SK-N-MC (cell line): ENCODE results near the gene RELN.

ENCODE experiments used
- DNase-seq: peaks from one replicate; pipeline ENCODE4 v3.0.0-alpha.2; 2011; ENCODE audit warnings: low read depth, low spot score
- H3K27ac ChIP-seq: fragments of 200-600 bp; sonication (generic); 2 replicates; pipeline ENCODE4 v1.5.1; 2016; ENCODE audit warnings: mixed run types
- H3K36me3 ChIP-seq: fragments of 200-600 bp; sonication (generic); 2 replicates; pipeline ENCODE4 v1.6.1; 2017; ENCODE audit warnings: antibody characterized with exemption, low read length, mixed read lengths; ENCODE audit not compliant: insufficient read depth
- H3K4me3 ChIP-seq: fragments of 200-600 bp; sonication (generic); 2 replicates; pipeline ENCODE4 v1.5.1; 2016
- H3K9ac ChIP-seq: fragments of 200-600 bp; sonication (generic); 2 replicates; pipeline ENCODE4 v1.8.0; 2017; ENCODE audit warnings: mixed run types, mixed read lengths; ENCODE audit not compliant: insufficient read length
- H3K9me3 ChIP-seq: fragments of 200-600 bp; sonication (generic); 2 replicates; pipeline ENCODE4 v1.6.1; 2017; ENCODE audit warnings: low read depth, mild to moderate bottlenecking, antibody characterized with exemption, low read length, moderate library complexity, mixed read lengths
- EZH2 ChIP-seq: fragments of 200-600 bp; sonication (generic); IDR thresholded peaks from one replicate; pipeline ENCODE4 v1.6.1; 2017; ENCODE audit warnings: antibody characterized with exemption
- FOXP2 ChIP-seq: optimal IDR thresholded peaks from 2 replicates; pipeline ENCODE3; 2011; ENCODE audit warnings: mild to moderate bottlenecking, moderate library complexity; ENCODE audit not compliant: insufficient read depth; ENCODE audit errors: extremely low read length, control extremely low read depth
- POLR2AphosphoS5 ChIP-seq: IDR thresholded peaks from 2 replicates; pipeline ENCODE4 v1.6.1; 2012; ENCODE audit warnings: mild to moderate bottlenecking, low read depth, low read length, borderline replicate concordance

Gene RELN

DNA sequence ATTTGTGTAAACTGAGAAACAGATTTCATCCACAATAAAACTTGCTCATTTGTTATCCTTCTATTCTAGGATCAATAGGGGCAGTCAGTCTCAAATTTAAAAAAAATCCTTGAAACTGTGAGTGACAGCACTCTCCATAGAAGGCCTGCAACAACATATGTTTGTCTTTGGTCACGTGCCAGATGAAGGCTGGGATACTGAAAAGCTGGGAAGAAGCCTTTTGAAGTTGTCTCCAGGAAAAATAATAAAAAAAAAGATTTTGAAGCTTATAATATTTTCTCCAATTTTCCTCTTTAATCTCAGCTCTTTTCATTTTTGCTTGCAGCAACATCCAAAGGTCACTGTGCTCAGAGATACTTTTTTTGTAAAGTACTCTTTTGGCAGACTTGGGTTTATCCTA lies 414.9 kb downstream of the RELN start:
- DNase-seq, result no peak
- no peak overlapping the region for H3K9ac ChIP-seq
- TF ChIP-seq FOXP2 (no peak), POLR2AphosphoS5 (no peak), EZH2 (no peak)

DNA sequence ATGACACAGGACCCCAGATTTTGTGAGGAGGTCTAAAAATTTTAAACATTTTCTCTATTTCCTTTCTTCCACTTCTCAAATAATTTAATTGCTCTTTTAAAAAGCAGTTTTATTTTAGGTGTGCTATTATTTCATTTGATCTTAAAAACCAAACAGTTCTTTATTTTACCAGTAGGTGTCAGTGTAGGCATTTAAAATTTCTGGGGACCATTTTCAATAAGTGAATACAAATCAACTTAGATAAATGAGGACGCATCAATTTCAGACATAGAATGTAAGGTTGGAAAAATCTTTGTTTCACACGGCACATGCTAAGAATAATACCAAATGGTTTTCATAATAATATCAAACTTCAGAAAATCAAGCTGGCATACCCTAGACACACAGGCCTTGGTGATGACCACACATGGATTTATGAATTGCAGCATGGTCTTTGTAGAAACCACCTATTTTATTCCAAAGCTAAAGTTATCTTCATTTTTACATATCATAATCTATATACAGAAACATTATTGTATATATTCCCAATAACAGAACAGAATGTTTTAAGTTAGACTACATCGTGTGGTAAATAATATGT lies 415.9 kb downstream of the RELN start:
- no peak overlapping the region for H3K4me3 ChIP-seq
- no peaks in the 10 kb centered on the region for H3K36me3 ChIP-seq
- TF ChIP-seq POLR2AphosphoS5, result no peak
- no peak for TF ChIP-seq FOXP2
- TF ChIP-seq EZH2, result no peak
- H3K9me3 ChIP-seq, result no peaks in the 10 kb centered on the region
- no peak overlapping the region for H3K27ac ChIP-seq
- DNase-seq, result peak; percentile 14
- no peak overlapping the region for H3K9ac ChIP-seq

More for the DNA sequence above, 414.9 kb downstream of the RELN start:
- no peaks in the 10 kb centered on the region for H3K9me3 ChIP-seq
- no peaks in the 10 kb centered on the region for H3K36me3 ChIP-seq
- H3K27ac ChIP-seq, result no peak overlapping the region
- H3K4me3 ChIP-seq, result no peak overlapping the region

DNA sequence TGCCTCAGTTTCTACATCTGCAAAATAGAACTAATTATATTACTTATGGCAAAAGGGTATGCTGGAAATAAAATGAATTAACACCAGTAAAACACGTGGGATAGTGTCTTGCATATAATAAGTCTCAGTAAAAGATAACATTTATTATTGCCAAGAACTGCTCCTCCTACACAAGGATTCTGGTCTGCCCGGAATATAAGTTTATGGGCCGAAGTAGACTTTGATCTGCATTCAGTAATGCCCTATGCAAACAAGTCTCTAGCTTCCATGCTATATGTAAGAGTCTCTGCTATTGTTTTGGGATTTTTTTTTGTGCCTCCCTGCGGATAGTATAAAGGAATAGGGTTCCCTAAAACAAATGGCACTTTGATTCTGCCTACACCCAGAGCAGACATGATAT lies 417.9 kb downstream of the RELN start:
- DNase-seq, result no peak
- no peaks in the 10 kb centered on the region for H3K36me3 ChIP-seq
- no peak overlapping the region for H3K9ac ChIP-seq
- no peak overlapping the region for H3K4me3 ChIP-seq
- no peak for TF ChIP-seq EZH2
- H3K27ac ChIP-seq, result no peak overlapping the region
- H3K9me3 ChIP-seq, result no peaks in the 10 kb centered on the region

DNA sequence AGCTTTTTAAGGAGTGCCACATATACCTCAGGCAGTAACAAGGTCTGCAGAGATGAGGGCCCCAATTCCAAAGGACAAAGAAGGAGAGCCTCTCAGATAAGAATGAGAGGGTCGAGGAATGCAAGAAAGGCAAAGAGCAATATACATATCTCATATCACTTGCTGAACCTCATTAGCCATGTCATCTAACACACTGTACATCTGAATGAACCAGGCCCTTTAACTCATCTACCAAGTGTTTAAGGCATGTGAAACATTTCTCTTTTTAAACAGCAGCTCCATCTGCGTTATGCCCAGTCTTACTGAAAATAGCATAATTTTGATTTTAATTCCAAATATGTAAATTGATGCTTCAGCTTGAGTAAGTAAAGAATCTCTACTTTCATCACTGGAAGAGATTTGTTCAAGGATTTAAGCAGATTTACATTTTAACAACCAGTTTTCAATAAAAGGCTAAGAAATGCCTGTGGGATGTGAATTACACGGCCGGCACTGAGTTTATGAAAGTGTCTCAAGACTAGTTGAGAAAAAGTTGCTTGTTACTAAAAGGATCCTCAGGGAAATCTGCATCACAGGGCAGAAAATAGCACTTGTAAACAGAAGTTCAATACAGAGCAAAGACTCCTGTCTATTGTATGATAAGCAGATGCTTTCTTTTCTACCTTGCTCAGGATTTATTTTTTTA lies 419.7 kb downstream of the RELN start:
- TF ChIP-seq POLR2AphosphoS5 (no peak), FOXP2 (no peak), EZH2 (no peak)
- no peaks in the 10 kb centered on the region for H3K36me3 ChIP-seq
- H3K27ac ChIP-seq, result no peak overlapping the region
- no peaks in the 10 kb centered on the region for H3K9me3 ChIP-seq
- H3K9ac ChIP-seq, result no peak overlapping the region
- DNase-seq, result no peak
- H3K4me3 ChIP-seq, result no peak overlapping the region

DNA sequence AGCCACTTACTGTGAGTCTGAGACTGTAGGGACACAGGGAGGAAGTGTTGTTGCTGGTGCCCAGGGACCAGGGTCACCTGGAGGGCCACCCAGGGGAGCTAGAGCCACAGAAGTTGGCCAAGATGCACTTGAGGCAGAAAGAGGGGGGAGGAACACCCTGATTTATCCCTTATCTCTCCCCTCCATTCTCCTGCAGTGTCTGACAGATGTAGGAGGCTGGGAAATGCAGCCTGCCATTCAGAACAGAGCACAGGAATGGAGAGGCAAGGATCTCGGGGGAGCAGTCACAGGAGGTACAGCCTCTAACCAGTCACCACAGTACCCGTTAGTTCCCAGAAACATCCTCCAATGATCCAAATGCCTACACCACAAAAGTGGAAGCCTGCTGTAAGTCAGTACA lies 425.0 kb downstream of the RELN start:
- no peak overlapping the region for H3K9ac ChIP-seq

DNA sequence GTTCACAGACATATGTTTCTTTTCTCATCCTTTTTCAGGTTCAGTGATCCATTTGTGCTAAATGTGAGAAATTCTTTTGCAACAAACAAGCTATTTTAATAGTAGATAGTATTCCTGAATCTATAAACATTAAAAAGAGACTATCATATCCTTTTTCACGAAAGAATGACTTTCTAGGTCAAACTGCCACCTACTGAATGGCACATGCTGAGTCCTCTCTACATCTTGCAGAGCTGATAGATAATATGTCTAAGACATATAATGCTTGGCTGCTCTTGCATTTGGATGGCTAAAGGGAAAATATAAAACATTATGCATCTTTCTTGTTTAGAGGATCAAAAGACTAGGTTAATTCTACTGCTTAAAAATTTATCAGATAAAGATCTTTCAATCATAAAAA lies 429.3 kb downstream of the RELN start:
- Histone ChIP-seq H3K36me3 (no peaks in the 10 kb centered on the region), H3K9me3 (no peaks in the 10 kb centered on the region), H3K9ac (no peak overlapping the region), H3K4me3 (no peak overlapping the region), H3K27ac (no peak overlapping the region)
- DNase-seq, result no peak
- TF ChIP-seq POLR2AphosphoS5 (no peak), FOXP2 (no peak), EZH2 (no peak)

More for the DNA sequence above, 425.0 kb downstream of the RELN start:
- TF ChIP-seq EZH2 (no peak), FOXP2 (no peak), POLR2AphosphoS5 (no peak)
- no peak for DNase-seq
- Histone ChIP-seq H3K4me3 (no peak overlapping the region), H3K36me3 (no peaks in the 10 kb centered on the region), H3K27ac (no peak overlapping the region), H3K9me3 (no peaks in the 10 kb centered on the region)

DNA sequence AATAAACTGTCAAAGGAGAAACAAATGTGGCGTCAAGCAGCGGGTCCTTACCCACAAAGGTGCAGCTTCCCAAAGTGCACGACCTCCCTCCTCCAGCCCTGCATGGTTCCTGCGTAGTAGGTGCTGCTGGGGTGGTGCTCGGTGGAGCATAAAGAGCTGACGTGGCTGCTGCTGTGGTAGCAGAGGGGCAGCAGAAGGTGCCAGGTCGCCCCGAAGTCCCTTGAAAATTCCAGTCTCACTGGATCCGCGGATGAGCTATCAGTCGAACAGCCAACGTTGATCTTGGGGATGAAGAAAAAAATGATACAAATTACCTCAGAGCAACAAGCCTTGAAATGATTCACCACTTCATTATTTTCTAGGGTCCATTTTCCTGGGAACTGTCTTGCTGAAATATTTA lies 438.4 kb downstream of the RELN start:
- Histone ChIP-seq H3K9me3 (no peaks in the 10 kb centered on the region), H3K27ac (no peak overlapping the region), H3K4me3 (no peak overlapping the region), H3K9ac (no peak overlapping the region), H3K36me3 (no peaks in the 10 kb centered on the region)
- DNase-seq, result no peak
- no peak for TF ChIP-seq FOXP2
- TF ChIP-seq POLR2AphosphoS5, result no peak
- TF ChIP-seq EZH2, result no peak

DNA sequence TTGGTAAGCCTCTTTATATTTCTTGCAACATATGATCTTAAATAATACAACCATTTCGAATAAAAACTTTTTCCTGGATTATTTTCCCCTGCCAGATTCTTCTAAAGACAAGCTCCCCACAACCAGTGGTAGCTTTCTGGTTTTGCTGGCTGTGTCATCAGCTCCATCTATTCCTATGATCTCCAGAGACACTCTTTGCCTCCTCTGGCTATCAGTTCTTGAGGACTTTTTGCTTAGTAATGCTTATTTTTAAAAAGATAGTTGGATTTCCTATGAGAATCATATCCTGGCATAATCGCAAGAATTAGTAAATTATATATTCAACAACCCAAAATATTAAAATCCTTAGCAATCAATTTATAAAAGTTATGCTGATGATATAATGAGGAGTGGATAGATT lies 439.7 kb downstream of the RELN start:
- TF ChIP-seq EZH2 (no peak), POLR2AphosphoS5 (no peak), FOXP2 (no peak)
- no peaks in the 10 kb centered on the region for H3K9me3 ChIP-seq
- no peak for DNase-seq
- H3K4me3 ChIP-seq, result no peak overlapping the region
- H3K9ac ChIP-seq, result no peak overlapping the region
- H3K27ac ChIP-seq, result no peak overlapping the region
- H3K36me3 ChIP-seq, result no peaks in the 10 kb centered on the region

DNA sequence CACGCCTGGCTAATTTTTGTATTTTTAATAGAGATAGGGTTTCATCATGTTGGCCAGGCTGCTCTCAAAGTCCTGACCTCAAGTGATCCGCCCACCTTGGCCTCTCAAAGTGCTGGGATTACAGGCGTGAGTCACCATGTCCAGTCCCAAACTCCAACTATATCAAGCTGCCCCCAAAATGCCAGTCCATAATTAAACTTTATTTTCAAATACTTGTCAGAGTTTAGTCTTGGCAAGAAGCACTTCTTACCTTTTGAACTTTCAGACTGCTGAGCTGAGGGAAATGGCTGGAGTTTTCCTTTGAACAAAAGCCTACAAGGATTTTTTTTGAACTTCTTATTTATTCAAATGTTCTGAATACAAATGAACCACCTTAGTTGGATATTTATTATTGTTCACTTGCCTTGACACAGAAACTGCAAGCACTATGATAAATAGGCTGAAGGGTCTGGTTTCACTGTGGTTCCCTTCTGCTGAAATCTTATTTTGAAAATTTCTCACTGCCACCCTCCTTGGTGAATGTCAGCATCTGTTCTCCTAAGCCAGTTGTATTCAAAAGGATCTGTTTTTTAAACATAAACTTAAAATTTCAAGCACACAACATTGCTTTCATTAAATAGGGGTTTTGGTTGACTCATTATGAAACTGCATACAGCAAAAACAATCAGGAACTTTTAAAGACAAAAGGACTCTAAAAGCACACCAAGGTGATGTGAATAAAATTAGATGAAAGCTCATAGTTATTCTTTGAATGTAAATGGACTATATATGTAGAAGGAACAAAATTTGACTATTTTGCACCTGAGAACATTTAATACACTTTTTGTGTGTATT lies 441.8 kb downstream of the RELN start:
- TF ChIP-seq EZH2 (no peak), POLR2AphosphoS5 (no peak), FOXP2 (no peak)
- Histone ChIP-seq H3K27ac (no peak overlapping the region), H3K9ac (no peak overlapping the region), H3K9me3 (no peaks in the 10 kb centered on the region), H3K4me3 (no peak overlapping the region), H3K36me3 (no peaks in the 10 kb centered on the region)
- DNase-seq, result no peak
